ENCODE results near the gene NKX1-1.

NKX1-1 gene

DNA sequence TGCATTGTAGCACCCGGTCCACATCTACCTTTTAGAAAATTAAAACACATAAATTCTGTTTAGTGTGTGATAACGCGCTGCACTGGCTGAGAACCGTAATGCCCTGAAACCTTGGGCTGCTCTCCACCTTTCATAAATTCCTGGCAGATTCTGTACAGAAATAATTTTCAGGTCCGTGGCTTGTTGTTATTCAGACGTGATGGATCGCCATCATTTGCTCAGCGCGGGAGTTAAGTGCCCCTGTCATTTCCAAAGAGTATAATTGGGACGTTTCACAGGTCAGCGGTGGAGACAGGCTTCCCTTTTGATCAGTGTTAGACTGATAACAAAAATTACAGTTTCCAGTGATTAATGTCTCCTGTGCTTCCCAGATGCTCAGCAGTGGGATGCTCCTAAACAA is 42.7 kb downstream of the NKX1-1 start:
- H3K4me1 Mint-ChIP-seq: no peaks in the 10 kb centered on the region
- no peak overlapping the region for H3K4me3 Mint-ChIP-seq
- TF ChIP-seq, protein P1, sequence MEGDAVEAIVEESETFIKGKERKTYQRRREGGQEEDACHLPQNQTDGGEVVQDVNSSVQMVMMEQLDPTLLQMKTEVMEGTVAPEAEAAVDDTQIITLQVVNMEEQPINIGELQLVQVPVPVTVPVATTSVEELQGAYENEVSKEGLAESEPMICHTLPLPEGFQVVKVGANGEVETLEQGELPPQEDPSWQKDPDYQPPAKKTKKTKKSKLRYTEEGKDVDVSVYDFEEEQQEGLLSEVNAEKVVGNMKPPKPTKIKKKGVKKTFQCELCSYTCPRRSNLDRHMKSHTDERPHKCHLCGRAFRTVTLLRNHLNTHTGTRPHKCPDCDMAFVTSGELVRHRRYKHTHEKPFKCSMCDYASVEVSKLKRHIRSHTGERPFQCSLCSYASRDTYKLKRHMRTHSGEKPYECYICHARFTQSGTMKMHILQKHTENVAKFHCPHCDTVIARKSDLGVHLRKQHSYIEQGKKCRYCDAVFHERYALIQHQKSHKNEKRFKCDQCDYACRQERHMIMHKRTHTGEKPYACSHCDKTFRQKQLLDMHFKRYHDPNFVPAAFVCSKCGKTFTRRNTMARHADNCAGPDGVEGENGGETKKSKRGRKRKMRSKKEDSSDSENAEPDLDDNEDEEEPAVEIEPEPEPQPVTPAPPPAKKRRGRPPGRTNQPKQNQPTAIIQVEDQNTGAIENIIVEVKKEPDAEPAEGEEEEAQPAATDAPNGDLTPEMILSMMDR (IDR thresholded peaks at IDR 0.05; ENCODE audit: unreplicated experiment in 3 of 3): no peak
- H3K36me3 Mint-ChIP-seq (ENCODE audit: low read depth): peaks cover 6% of the 10 kb centered on the region
- H3K27ac Mint-ChIP-seq: no peak overlapping the region
- no peaks in the 10 kb centered on the region for H3K27me3 Mint-ChIP-seq (ENCODE audit: low read depth)
- no peaks in the 10 kb centered on the region for H3K9me3 Mint-ChIP-seq

DNA sequence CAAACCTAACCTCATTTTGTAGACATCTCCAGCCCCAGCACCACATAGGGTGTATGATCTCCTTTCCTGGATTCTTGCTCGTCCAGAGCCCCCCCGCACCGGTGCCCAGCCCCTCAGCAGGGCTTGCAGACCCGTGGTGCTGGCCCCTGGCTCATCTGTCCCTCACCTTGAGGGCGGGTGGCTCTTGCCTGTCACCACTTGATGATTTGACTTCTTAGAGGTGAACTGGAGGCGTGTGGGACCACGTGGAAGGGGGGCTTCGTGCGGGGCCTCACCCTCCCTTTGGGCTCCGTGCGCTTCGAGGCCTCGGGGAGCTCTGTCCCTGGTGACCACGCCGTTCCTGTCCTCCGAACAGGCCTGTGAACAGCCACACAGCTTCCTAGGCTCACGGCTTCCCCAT is 43.7 kb downstream of the NKX1-1 start:
- Mint-ChIP-seq H3K4me1 (no peaks in the 10 kb centered on the region), H3K36me3 (ENCODE audit: low read depth) (peaks cover 6% of the 10 kb centered on the region), H3K27ac (no peak overlapping the region), H3K27me3 (ENCODE audit: low read depth) (no peaks in the 10 kb centered on the region), H3K4me3 (no peak overlapping the region), H3K9me3 (no peaks in the 10 kb centered on the region)
- TF ChIP-seq, protein P1 (IDR thresholded peaks at IDR 0.05; ENCODE audit: unreplicated experiment in 3 of 3): no peak

DNA sequence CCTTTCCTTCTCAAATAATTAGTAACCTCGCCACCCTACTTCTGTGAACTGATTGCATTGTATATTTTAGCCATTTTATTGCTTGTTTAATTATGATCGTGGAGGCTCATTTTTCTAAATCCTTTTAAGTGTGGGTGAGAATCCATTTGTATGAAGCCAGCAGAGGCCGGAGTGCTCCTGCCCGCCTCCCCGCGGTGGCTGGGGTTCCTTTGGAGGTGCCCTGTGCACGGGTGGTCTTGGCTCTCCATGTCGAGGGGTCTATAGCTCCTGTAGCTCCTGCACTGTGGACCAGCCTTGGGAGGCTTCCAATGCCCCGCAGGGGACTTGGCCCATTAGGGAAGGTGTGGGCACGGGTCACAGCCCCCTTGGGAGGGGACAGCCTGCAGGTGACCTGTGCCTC is 44.2 kb downstream of the NKX1-1 start:
- Mint-ChIP-seq H3K36me3 (ENCODE audit: low read depth) (peaks cover 6% of the 10 kb centered on the region), H3K9me3 (no peaks in the 10 kb centered on the region), H3K27ac (no peak overlapping the region), H3K27me3 (ENCODE audit: low read depth) (no peaks in the 10 kb centered on the region), H3K4me3 (no peak overlapping the region), H3K4me1 (no peaks in the 10 kb centered on the region)
- TF ChIP-seq, protein P1 (IDR thresholded peaks at IDR 0.05; ENCODE audit: unreplicated experiment in 3 of 3): no peak

DNA sequence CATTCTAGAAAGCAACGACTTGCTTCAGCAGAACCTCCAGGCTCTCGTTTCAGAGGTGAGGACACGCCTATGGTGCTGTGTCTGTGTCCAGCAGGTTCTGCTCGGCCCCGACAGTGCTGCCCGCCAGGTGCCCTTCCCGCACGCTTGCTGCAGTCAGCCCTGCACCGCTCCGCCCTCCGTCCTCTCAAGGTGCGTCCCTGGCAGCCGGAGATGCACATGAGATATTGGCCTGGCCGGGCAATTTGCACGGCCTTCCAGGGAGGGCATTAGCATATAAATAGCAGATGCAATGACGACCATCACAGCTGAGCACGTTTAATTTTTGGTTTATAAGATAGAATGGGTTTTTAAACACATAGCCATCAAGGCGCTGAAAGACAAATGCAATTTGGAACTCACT is 44.8 kb downstream of the NKX1-1 start:
- Mint-ChIP-seq H3K27ac (no peak overlapping the region), H3K4me1 (no peaks in the 10 kb centered on the region), H3K27me3 (ENCODE audit: low read depth) (no peaks in the 10 kb centered on the region), H3K9me3 (no peaks in the 10 kb centered on the region), H3K36me3 (ENCODE audit: low read depth) (peaks cover 7% of the 10 kb centered on the region), H3K4me3 (no peak overlapping the region)
- TF ChIP-seq, protein P1 (IDR thresholded peaks at IDR 0.05; ENCODE audit: unreplicated experiment in 3 of 3): no peak

DNA sequence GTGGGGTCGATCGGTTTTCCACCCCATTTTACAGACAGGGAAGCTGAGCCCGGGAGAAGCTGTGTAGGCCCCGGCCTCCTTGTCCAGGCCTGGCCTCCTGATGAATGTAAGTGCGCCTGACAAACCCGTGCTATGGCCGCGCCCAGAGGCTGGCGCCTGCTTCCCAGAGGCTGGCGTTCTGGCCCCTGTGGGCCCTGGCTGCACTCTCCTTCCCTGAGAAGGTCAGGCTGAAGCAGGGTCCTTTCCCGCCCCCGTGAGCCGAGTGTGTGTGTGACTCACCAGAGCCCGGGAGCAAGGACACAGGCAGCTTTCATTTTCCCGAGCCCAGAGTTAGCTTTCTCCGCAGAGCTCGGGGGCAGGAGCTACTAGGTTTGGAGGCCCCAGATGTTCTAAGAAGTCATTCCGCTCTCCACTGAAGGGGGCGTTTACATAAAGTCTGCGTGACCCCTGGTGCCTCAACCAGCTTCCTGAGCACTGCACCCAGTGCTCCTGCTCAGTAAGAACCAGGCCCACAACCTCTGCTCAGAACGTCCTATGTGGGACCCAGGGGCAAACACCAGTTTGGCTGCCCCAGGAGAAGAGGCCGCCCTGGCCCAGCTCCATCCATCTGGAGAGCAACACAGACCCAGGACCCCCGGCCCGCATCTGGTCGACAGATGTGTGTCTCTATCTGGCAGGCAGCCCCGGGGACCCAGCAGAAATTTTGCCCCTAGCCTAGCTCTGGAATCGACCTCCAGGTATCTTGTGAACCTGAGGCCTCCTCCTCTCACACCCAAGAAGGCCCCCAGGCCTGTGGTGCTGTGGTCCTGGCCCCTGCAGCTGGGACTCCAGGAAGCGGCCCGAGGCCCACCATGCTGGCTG is 45.6 kb downstream of the NKX1-1 start:
- no peak overlapping the region for H3K27ac Mint-ChIP-seq
- no peaks in the 10 kb centered on the region for H3K9me3 Mint-ChIP-seq
- TF ChIP-seq, protein P1 (IDR thresholded peaks at IDR 0.05; ENCODE audit: unreplicated experiment in 3 of 3): no peak
- no peak overlapping the region for H3K4me3 Mint-ChIP-seq
- H3K36me3 Mint-ChIP-seq (ENCODE audit: low read depth): peaks cover 10% of the 10 kb centered on the region
- H3K4me1 Mint-ChIP-seq: no peaks in the 10 kb centered on the region
- no peaks in the 10 kb centered on the region for H3K27me3 Mint-ChIP-seq (ENCODE audit: low read depth)

DNA sequence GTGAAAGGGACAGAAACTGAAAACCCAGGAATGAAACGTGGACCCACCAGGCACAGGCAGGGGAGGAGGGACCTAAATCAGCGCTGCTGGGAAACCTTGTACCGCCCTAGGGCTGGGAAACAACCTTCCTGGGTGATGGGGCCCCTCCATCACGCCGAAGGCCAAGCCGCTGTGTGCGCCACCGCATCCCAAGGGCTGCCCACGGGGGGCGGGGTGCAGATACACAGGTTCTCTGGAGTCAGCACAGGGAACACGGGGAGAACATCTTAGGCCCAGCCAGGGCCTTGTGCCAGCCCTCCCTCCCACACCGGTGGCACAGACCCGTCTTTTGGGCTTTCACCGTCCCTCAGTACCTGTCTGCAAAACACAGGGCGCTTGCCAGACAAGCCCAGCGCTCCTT is 46.3 kb downstream of the NKX1-1 start:
- Mint-ChIP-seq H3K27ac (no peak overlapping the region), H3K36me3 (ENCODE audit: low read depth) (peaks cover 10% of the 10 kb centered on the region), H3K27me3 (ENCODE audit: low read depth) (no peaks in the 10 kb centered on the region), H3K9me3 (no peaks in the 10 kb centered on the region), H3K4me3 (no peak overlapping the region), H3K4me1 (no peaks in the 10 kb centered on the region)
- TF ChIP-seq, protein P1 (IDR thresholded peaks at IDR 0.05; ENCODE audit: unreplicated experiment in 3 of 3): no peak
